ENCODE measurements around the gene E2F2. TPM values are rescaled to one million over a fixed set of nuclear protein-coding genes. Genes with fewer than 3 reads are reported as not detected.

The E2F2 gene
- total RNA-seq, 1 experiment from 2014 or later = 4.1 TPM

DNA sequence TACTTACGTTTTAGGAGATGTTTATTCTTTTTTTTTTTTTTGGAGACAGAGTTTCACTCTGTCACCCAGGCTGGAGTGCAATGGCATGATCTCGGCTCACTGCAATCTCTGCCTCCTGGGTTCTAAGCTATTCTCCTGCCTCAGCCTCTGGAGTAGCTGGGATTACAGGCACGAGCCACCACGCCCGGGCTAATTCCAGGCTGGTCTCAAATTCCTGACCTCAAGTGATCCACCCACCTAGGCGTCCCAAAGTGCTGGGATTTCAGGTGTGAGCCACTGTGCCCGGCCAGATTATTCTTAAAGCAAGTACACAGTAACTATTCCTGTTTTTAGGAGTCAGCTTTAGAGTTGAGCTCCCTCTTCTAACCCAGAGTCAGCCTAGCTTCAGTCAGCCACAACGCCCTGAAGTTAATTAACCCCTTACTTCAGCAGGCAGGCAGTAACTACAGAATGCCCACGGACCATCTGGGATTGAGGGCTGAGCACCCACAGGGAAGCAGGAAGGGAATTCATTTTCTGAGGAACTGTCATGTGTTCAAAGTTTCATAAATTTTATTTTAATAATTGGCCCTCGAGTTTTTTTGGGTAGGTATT, 33.6 kb upstream of the E2F2 start:
- no peak for DNase-seq (ENCODE audit: low read depth, low spot score)
- in situ Hi-C loops (cut with HindIII; ENCODE audit: low pct_unique_long_range_greater_than_20kb, low sequenced_read_pairs) = no loop called here

GRCh38 chr1:23563755-23564374, 32.8 kb upstream of the E2F2 start:
- DNase-seq (ENCODE audit: low read depth, low spot score) = no peak
- in situ Hi-C loops (cut with HindIII; ENCODE audit: low pct_unique_long_range_greater_than_20kb, low sequenced_read_pairs) = no loop called here

DNA sequence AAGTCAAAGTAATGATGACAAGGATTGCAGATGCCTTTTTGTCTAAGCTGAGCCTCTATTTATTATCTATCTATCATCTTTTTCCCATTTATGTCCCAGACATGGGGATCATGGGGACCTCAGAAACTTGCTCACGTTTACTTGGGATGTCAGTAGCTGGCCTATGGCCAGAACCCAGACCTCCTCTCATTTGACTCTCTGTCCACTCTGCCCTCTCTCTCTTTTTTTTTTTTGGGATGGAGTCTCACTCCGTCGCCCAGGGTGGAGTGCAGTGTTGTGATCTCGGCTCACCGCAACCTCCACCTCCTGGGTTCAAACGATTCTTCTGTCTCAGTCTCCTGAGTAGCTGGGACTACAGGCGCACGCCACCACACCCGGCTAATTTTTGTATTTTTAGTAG, 32.0 kb upstream of the E2F2 start:
- in situ Hi-C loops (cut with HindIII; ENCODE audit: low pct_unique_long_range_greater_than_20kb, low sequenced_read_pairs) = no loop called here

DNA sequence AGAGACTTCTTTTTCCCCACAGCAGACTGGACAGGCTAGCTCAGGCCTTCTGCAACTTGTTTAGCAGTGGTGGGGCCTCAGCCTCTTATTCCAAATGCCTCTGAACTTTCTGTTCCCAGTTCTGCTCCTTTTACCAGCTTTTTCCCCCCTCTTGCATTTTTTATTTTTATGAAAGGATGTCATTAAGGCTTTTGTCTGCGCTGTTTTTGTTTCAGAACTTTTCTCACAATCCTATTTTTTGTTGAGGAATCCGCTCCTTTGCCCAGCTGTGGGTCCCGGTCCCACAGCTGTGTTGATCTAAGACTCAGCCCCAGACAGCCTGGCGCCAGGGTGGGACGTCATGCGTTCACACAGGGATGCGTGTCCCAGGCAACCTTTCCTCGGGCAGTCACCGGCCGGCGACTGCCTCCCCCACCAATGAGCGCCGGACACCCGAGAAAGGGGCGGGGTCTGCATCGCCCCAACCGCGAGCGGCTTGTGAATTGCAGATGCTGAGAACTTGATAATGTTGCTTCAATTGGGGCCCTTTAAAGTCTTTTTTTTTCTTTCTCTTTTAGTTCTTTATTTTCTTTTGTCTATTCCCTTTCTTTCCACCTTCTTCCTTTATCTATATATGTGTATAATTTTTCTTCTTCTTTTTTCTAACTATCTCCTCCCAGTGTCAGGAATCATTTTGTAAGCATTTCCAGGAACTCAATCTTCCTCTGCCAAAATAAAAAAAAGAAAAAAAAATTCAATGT, 31.3 kb upstream of the E2F2 start:
- DNase-seq (ENCODE audit: low read depth, low spot score) = peak; percentile 96
- in situ Hi-C loops (cut with HindIII; ENCODE audit: low pct_unique_long_range_greater_than_20kb, low sequenced_read_pairs) = no loop called here

More for the DNA sequence above, 32.0 kb upstream of the E2F2 start:
- no peak for DNase-seq (ENCODE audit: low read depth, low spot score)

- DNase-seq (ENCODE audit: low read depth, low spot score) = no peak
- in situ Hi-C loops (cut with HindIII; ENCODE audit: low pct_unique_long_range_greater_than_20kb, low sequenced_read_pairs) = no loop called here
Observed at GRCh38 chr1:23561813-23562100, 30.7 kb upstream of the E2F2 start.

DNA sequence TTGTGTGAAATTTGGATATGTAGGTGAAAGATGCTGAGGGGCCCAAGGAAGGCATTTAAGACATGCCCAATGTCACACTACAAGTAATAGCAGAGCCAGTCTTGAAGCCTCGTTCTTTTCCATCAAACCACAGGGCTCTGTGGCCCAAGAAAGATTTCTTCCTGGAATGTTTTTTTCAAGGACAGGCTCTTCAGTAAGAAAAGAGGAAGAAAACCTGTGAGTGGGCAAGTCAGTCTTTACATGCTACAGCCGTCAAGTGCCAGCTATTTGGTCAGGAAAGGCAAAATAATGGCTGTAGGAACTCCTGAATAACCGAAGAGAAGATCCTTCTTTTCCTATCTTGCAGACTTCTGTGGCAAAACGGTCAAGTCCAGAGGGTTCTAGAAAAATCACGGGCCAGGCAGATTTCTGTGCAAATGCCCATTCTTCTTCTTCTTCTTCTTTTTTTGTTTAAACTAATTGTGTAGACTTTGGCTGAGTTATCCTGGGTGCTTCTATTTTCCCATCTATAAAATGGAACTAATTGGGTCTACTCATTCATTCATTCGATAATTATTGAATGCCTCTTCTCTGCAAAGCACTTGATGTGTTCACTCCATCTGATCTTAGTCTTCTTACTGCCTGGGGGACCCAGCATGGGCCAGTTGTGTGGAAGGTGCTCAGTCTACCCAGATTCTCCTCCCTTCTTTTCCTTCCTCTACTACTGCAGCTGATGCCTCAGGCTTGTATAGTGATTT, 30.2 kb upstream of the E2F2 start:
- in situ Hi-C loops (cut with HindIII; ENCODE audit: low pct_unique_long_range_greater_than_20kb, low sequenced_read_pairs) = no loop called here
- no peak for DNase-seq (ENCODE audit: low read depth, low spot score)

- in situ Hi-C loops (cut with HindIII; ENCODE audit: low pct_unique_long_range_greater_than_20kb, low sequenced_read_pairs) = no loop called here
Observed at GRCh38 chr1:23559985-23560741, 29.1 kb upstream of the E2F2 start.

DNA sequence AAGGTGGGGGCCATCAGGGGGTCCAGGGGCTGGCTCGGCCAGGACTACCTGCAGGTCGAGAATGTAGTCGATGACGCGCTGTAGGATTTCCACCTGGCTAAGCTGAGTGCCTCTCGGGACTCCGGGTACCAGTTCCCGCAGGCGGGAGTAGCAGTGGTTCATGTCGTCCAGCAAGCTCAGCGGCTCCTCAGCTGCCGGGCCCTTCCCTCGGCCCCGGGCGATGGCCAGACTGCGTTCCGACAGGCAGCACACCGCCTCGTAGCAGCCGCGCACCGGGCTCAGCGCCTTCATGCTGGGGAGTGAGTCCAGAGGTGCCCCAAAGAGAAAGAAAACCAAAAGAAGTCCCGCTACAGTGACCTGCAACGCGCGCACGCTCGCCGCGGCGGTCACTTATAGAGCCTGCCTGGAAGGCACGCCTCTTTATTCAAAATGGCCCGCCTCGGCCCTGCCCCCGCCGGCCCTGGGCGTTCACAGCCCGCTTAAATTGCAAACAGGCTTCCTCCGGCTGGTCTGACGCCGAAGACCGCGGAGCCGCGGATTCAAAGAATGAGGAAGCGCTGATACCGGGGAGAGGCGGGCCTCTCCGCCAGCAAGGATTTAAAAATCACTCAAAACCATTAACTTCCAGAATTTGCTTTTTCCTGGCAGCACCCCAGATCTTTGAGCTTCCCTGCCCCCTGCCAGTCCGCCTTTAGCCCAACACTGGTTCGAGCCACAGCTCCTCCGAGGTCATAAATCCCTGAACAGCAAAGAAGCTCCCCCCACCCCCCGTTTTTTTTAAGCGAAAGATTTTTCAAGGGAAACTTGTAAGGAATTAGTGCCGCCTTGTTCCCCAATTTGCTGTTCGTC, 28.3 kb upstream of the E2F2 start, which contains the start of gene ID3:
Gene ID3 (minus strand): TSS at position 366 of the 849 bp plus-strand sequence. CDS start 75 bp downstream, at position 291.
- peak; percentile 90 for DNase-seq (ENCODE audit: low read depth, low spot score)
- in situ Hi-C loops (cut with HindIII; ENCODE audit: low pct_unique_long_range_greater_than_20kb, low sequenced_read_pairs) = no loop called here

More at GRCh38 chr1:23559985-23560741, 29.1 kb upstream of the E2F2 start:
- no peak for DNase-seq (ENCODE audit: low read depth, low spot score)

- DNase-seq (ENCODE audit: low read depth, low spot score) = no peak
- in situ Hi-C loops (cut with HindIII; ENCODE audit: low pct_unique_long_range_greater_than_20kb, low sequenced_read_pairs) = no loop called here
Observed at GRCh38 chr1:23558872-23559135, 27.8 kb upstream of the E2F2 start.

DNA sequence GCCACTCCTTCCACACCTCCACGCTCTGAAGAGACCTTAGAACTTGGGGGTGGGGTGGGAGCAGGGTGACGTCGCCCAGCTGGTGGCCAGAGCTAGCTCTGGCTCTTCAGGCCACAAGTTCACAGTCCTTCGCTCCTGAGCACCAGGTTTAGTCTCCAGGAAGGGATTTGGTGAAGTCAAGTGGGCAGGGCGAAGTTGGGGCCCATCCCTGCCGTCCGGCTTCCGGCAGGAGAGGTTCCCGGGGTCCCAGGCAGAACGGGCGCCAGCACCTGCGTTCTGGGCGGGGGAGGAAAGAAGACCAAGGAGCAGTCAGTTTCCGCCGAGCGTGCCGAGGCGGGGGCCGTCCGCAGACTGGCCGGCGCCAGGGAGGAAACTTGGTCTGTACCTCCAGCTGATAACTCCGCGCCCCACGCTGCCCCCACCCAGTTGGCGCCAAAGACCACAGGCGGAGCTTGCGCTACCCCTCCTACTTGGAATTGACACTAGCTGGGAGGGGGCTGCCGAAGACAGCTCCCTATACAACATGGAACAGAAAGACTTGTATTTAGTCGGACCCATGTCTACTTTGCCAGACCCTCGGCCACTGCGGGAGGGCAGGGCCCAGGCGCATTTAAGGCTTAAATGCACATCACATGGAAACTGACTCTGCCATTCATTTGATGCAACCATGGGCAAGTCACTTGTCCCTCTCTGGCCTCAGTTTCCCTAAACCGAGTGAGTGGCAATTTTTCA, 27.3 kb upstream of the E2F2 start:
- DNase-seq (ENCODE audit: low read depth, low spot score) = peak; percentile 28
- in situ Hi-C loops (cut with HindIII; ENCODE audit: low pct_unique_long_range_greater_than_20kb, low sequenced_read_pairs) = no loop called here

- in situ Hi-C loops (cut with HindIII; ENCODE audit: low pct_unique_long_range_greater_than_20kb, low sequenced_read_pairs) = no loop called here
- no peak for DNase-seq (ENCODE audit: low read depth, low spot score)
Observed at GRCh38 chr1:23557471-23558124, 26.6 kb upstream of the E2F2 start.

GRCh38 chr1:23556635-23557470, 25.8 kb upstream of the E2F2 start:
- DNase-seq (ENCODE audit: low read depth, low spot score) = no peak
- in situ Hi-C loops (cut with HindIII; ENCODE audit: low pct_unique_long_range_greater_than_20kb, low sequenced_read_pairs) = no loop called here

- DNase-seq (ENCODE audit: low read depth, low spot score) = no peak
- in situ Hi-C loops (cut with HindIII; ENCODE audit: low pct_unique_long_range_greater_than_20kb, low sequenced_read_pairs) = no loop called here
Observed at GRCh38 chr1:23555986-23556634, 25.1 kb upstream of the E2F2 start.

- in situ Hi-C loops (cut with HindIII; ENCODE audit: low pct_unique_long_range_greater_than_20kb, low sequenced_read_pairs) = no loop called here
- no peak for DNase-seq (ENCODE audit: low read depth, low spot score)
Observed at GRCh38 chr1:23555270-23555985, 24.4 kb upstream of the E2F2 start.

Data from SK-MEL-5 (cell line).